HepG2 (cell line): ENCODE results near the gene COL27A1. TPM values are rescaled to one million over a fixed set of nuclear protein-coding genes. Genes with fewer than 3 reads are reported as not detected.
A peak's percentile ranks its signal among the peaks of the same experiment; 100 is the strongest.

Experiments used
- BCL6 ChIP-seq: IDR thresholded peaks from 2 replicates; pipeline ENCODE4 v1.6.1; 2016; ENCODE audit warnings: missing genetic modification reagents, missing compliant biosample characterization
- BRCA1 ChIP-seq: sonication (generic); formaldehyde crosslinking; IDR thresholded peaks from 2 replicates; pipeline ENCODE4 v1.4.0; 2020; ENCODE audit warnings: missing genetic modification reagents
- CHD4 ChIP-seq: fragments of 200-600 bp; sonication (generic); IDR thresholded peaks from 2 replicates; pipeline ENCODE4 v1.7.0; 2017; ENCODE audit warnings: mild to moderate bottlenecking, low read length, borderline replicate concordance
- FOXK1 ChIP-seq: sonication (generic); formaldehyde crosslinking; IDR thresholded peaks from 2 replicates; pipeline ENCODE4 v1.4.0; 2020; ENCODE audit warnings: low read depth, missing genetic modification reagents, borderline replicate concordance
- FOXP1 ChIP-seq, 2 experiments: fragments of 450-650 bp in 1 of 2; IDR thresholded peaks; 2 replicates each; pipeline ENCODE4 v1.6.1; 2017 to 2018; ENCODE audit warnings: antibody characterized with exemption in 1 of 2
- HNRNPK ChIP-seq: fragments of 200-400 bp; formaldehyde crosslinking; IDR thresholded peaks from 2 replicates; pipeline ENCODE4 v1.6.1; 2018; ENCODE audit warnings: low read length, low read depth, moderate library complexity, mild to moderate bottlenecking; ENCODE audit not compliant: poor library complexity, severe bottlenecking
- HNRNPUL1 ChIP-seq: fragments of 200-400 bp; formaldehyde crosslinking; IDR thresholded peaks from 2 replicates; pipeline ENCODE4 v1.6.1; 2017; ENCODE audit warnings: low read depth, mild to moderate bottlenecking, low read length, moderate library complexity
- HOXA9 ChIP-seq: sonication (generic); formaldehyde crosslinking; IDR thresholded peaks from 2 replicates; pipeline ENCODE4 v1.8.1; 2022; ENCODE audit warnings: missing genetic modification reagents, mild to moderate bottlenecking, moderate library complexity, borderline replicate concordance
- KDM5A ChIP-seq: fragments of 200-600 bp; sonication (generic); IDR thresholded peaks from 2 replicates; pipeline ENCODE4 v1.7.0; 2018; ENCODE audit warnings: antibody characterized with exemption, mild to moderate bottlenecking, low read length, borderline replicate concordance
- MXD4 ChIP-seq: IDR thresholded peaks from 2 replicates; pipeline ENCODE4 v1.6.1; 2016; ENCODE audit warnings: mild to moderate bottlenecking, missing biosample characterization, missing genetic modification reagents
- NR2F1 ChIP-seq, 2 experiments: fragments of 450-650 bp in 1 of 2; formaldehyde crosslinking in 1 of 2; IDR thresholded peaks; 2 replicates each; pipeline versions ENCODE4 v1.5.0 to v1.6.1; 2016 to 2020; ENCODE audit warnings: mild to moderate bottlenecking in 1 of 2, missing compliant biosample characterization in 1 of 2, missing genetic modification reagents in 1 of 2, moderate library complexity in 1 of 2
- PBX2 ChIP-seq: IDR thresholded peaks from 2 replicates; pipeline ENCODE4 v1.6.1; 2016; ENCODE audit warnings: control low read depth
- PHF5A ChIP-seq: IDR thresholded peaks from one replicate; pipeline ENCODE4 v1.6.1; 2018; ENCODE audit warnings: low read depth, missing genetic modification reagents; ENCODE audit not compliant: unreplicated experiment
- POLR2AphosphoS5 ChIP-seq: IDR thresholded peaks from 2 replicates; pipeline ENCODE4 v1.6.1; 2012; ENCODE audit warnings: low read depth, low read length
- RXRB ChIP-seq: IDR thresholded peaks from 2 replicates; pipeline ENCODE4 v1.6.1; 2016; ENCODE audit warnings: borderline replicate concordance, missing genetic modification reagents, missing compliant biosample characterization
- XBP1 ChIP-seq: sonication (generic); formaldehyde crosslinking; IDR thresholded peaks from 2 replicates; pipeline ENCODE4 v1.5.0; 2020; ENCODE audit warnings: missing genetic modification reagents
- YY1 ChIP-seq: IDR thresholded peaks from 2 replicates; pipeline ENCODE4 v1.6.1; 2011; ENCODE audit warnings: low read length, low read depth, moderate library complexity, mild to moderate bottlenecking; ENCODE audit not compliant: insufficient read depth, insufficient replicate concordance
- ZC3H13 ChIP-seq: sonication (generic); formaldehyde crosslinking; IDR thresholded peaks from 2 replicates; pipeline ENCODE4 v1.8.1; 2023; ENCODE audit warnings: mild to moderate bottlenecking, missing genetic modification reagents, moderate library complexity
- ZNF589 ChIP-seq: sonication (generic); formaldehyde crosslinking; conservative IDR thresholded peaks from 2 replicates; pipeline ENCODE4 v1.8.0; 2022; ENCODE audit warnings: mild to moderate bottlenecking, moderate library complexity, missing genetic modification reagents
- ZNF709 ChIP-seq: sonication (generic); formaldehyde crosslinking; IDR thresholded peaks from 2 replicates; pipeline ENCODE4 v1.5.0; 2020; ENCODE audit warnings: mild to moderate bottlenecking, missing genetic modification reagents
- ZNF782 ChIP-seq: sonication (generic); formaldehyde crosslinking; IDR thresholded peaks from 2 replicates; pipeline ENCODE4 v1.4.0; 2020; ENCODE audit warnings: missing genetic modification reagents, mild to moderate bottlenecking, borderline replicate concordance
- ZNF839 ChIP-seq: sonication (generic); formaldehyde crosslinking; IDR thresholded peaks from 2 replicates; pipeline ENCODE4 v1.4.0; 2020; ENCODE audit warnings: missing genetic modification reagents, mild to moderate bottlenecking, borderline replicate concordance
- polyA plus RNA-seq, 8 experiments: library from polyadenylated mRNA; depleted of rRNA in 3 of 8; stranded (reverse) in 7 of 8; unstranded in 1 of 8; fragments of >200 nt; fragmentation: Illumina TruSeq in 4 of 8; extraction: Trizol in 4 of 8; gene quantifications; 2 replicates each; pipeline versions ENCODE4 v1.2.1 to v1.2.3, GENCODE V29; 2011 to 2016; ENCODE audit warnings: low read depth in 4 of 8, missing spikeins in 1 of 8, mixed read lengths in 1 of 8; ENCODE audit not compliant: insufficient read depth in 1 of 8
- total RNA-seq, 5 experiments: library from RNA; depleted of rRNA; stranded (reverse); fragments of >200 nt; fragmentation: Illumina TruSeq; extraction: Trizol; gene quantifications; 2 replicates each; pipeline ENCODE4 v1.2.3, GENCODE V29; 2016; ENCODE audit warnings: low read depth in 1 of 5
- TF ChIP-seq, protein P1 (sequence below): sonication (generic); formaldehyde crosslinking; IDR thresholded peaks from 2 replicates; pipeline ENCODE4 v1.5.0; 2020; ENCODE audit warnings: mild to moderate bottlenecking, missing genetic modification reagents
- TF ChIP-seq, protein P2 (sequence below): sonication (generic); formaldehyde crosslinking; IDR thresholded peaks from 2 replicates; pipeline ENCODE4 v1.4.0; 2020; ENCODE audit warnings: missing genetic modification reagents

Gene COL27A1
- total and polyA plus RNA-seq, 2 of the 13 experiments (the other 11 are each of a cell fraction or from before 2014, with no cell fraction given): 71.3 to 89.1 TPM

GRCh38 chr9:114123031-114123977, 32.0 kb upstream of the COL27A1 start (continued):
- no peak for TF ChIP-seq POLR2AphosphoS5
- peak; percentile 13 for TF ChIP-seq YY1
- TF ChIP-seq ZNF589: no peak
- TF ChIP-seq, protein P1, sequence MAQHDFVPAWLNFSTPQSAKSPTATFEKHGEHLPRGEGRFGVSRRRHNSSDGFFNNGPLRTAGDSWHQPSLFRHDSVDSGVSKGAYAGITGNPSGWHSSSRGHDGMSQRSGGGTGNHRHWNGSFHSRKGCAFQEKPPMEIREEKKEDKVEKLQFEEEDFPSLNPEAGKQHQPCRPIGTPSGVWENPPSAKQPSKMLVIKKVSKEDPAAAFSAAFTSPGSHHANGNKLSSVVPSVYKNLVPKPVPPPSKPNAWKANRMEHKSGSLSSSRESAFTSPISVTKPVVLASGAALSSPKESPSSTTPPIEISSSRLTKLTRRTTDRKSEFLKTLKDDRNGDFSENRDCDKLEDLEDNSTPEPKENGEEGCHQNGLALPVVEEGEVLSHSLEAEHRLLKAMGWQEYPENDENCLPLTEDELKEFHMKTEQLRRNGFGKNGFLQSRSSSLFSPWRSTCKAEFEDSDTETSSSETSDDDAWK (CRISPR knock-in tag): no peak
- TF ChIP-seq BCL6 (CRISPR knock-in tag): peak; percentile 74
- no peak for TF ChIP-seq FOXK1 (CRISPR knock-in tag)
- TF ChIP-seq HOXA9 (CRISPR knock-in tag): no peak
- TF ChIP-seq NR2F1 (CRISPR knock-in tag; IDR thresholded peaks at IDR 0.05): peak in 1 of 2 experiments; percentile 29; a peak in 1 of 4 replicates
- peak; percentile 82 for TF ChIP-seq RXRB (CRISPR knock-in tag)
- TF ChIP-seq ZNF782 (CRISPR knock-in tag): no peak; the same call in 1 of the 2 replicates
- no peak for TF ChIP-seq PHF5A (CRISPR knock-in tag)
- no peak for TF ChIP-seq HNRNPK
- TF ChIP-seq PBX2 (CRISPR knock-in tag): 0 out of 2 replicates have a peak, but pooled peaks have one; percentile 58
- no peak for TF ChIP-seq FOXP1 (IDR thresholded peaks at IDR 0.05)
- TF ChIP-seq FOXP1 (CRISPR knock-in tag; IDR thresholded peaks at IDR 0.05): no peak
- no peak for TF ChIP-seq XBP1 (CRISPR knock-in tag)
- no peak for TF ChIP-seq ZC3H13
- TF ChIP-seq MXD4 (CRISPR knock-in tag): no peak
- TF ChIP-seq ZNF839: no peak
- TF ChIP-seq, protein P2, sequence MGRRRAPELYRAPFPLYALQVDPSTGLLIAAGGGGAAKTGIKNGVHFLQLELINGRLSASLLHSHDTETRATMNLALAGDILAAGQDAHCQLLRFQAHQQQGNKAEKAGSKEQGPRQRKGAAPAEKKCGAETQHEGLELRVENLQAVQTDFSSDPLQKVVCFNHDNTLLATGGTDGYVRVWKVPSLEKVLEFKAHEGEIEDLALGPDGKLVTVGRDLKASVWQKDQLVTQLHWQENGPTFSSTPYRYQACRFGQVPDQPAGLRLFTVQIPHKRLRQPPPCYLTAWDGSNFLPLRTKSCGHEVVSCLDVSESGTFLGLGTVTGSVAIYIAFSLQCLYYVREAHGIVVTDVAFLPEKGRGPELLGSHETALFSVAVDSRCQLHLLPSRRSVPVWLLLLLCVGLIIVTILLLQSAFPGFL (CRISPR knock-in tag): no peak
- no peak for TF ChIP-seq ZNF709 (CRISPR knock-in tag)
- no peak for TF ChIP-seq HNRNPUL1
- no peak for TF ChIP-seq BRCA1
- no peak for TF ChIP-seq KDM5A
- peak; percentile 33; the same call in 1 of the 2 replicates for TF ChIP-seq CHD4
